Lung (tissue), 13 donors: Measurements from ENCODE around the gene MANSC1. TPM values are rescaled to one million over a fixed set of nuclear protein-coding genes. Genes with fewer than 3 reads are reported as not detected.

Experiments
- ATAC-seq: fragments of 200-7000 bp; cut with Tn5 transposase; one replicate; pipeline ENCODE4 v1.9.1; 2020; ENCODE audit warnings: moderate number of reproducible peaks; ENCODE audit not compliant: insufficient read depth, low FRiP score
- DNase-seq, 3 donors: peaks; one replicate each; pipeline ENCODE4 v3.0.0-alpha.2; 2013 to 2017
- H3K27ac ChIP-seq, 2 donors: one replicate each; pipeline ENCODE4 v1.5.1; 2013; ENCODE audit warnings: mild to moderate bottlenecking in 2 of 2, moderate library complexity in 2 of 2, control low read depth in 1 of 2, inconsistent platforms in 1 of 2, low read depth in 1 of 2, low read length in 1 of 2
- H3K27me3 ChIP-seq, 3 donors: one replicate each; pipeline ENCODE4 v1.5.1; 2013; ENCODE audit warnings: low read length in 2 of 3; ENCODE audit not compliant: control insufficient read depth in 3 of 3, insufficient read depth in 3 of 3
- H3K36me3 ChIP-seq, 4 donors: one replicate each; pipeline ENCODE4 v1.5.1; 2013; ENCODE audit warnings: low read length in 4 of 4, mild to moderate bottlenecking in 1 of 4, moderate library complexity in 1 of 4; ENCODE audit not compliant: control insufficient read depth in 4 of 4, insufficient read depth in 4 of 4
- H3K4me1 ChIP-seq, 5 donors: one replicate each; pipeline ENCODE4 v1.5.1; 2013; ENCODE audit warnings: low read length in 5 of 5, mild to moderate bottlenecking in 2 of 5, moderate library complexity in 1 of 5; ENCODE audit not compliant: control insufficient read depth in 5 of 5, insufficient read depth in 5 of 5
- H3K4me3 ChIP-seq: one replicate; pipeline ENCODE4 v1.5.1; 2013; ENCODE audit warnings: mild to moderate bottlenecking, control low read depth, moderate library complexity
- H3K9ac ChIP-seq, 2 donors: one replicate each; pipeline ENCODE4 v1.5.1; 2013; ENCODE audit warnings: low read length in 2 of 2, control low read depth in 1 of 2; ENCODE audit not compliant: insufficient read depth in 1 of 2
- H3K9me3 ChIP-seq, 4 donors: one replicate each; pipeline ENCODE4 v1.5.1; 2013; ENCODE audit warnings: low read length in 3 of 4, mild to moderate bottlenecking in 1 of 4, moderate library complexity in 1 of 4; ENCODE audit not compliant: control insufficient read depth in 4 of 4, insufficient read depth in 3 of 4
- WGBS, 2 donors: extraction: QIAGEN DNeasy Blood & Tissue Kit; methylation state at CpG; one replicate each; pipeline ENCODE4 v1.1.7; 2013; 5-methylcytosine and 5-hydroxymethylcytosine counted together
- polyA plus RNA-seq, 2 donors: library from polyadenylated mRNA; stranded (reverse); fragments of 200-250 nt; gene quantifications; one replicate each; pipeline ENCODE4 v1.2.1, GENCODE V29; 2013
- small RNA-seq: library from RNA; depleted of rRNA; stranded (forward); fragments of <200 nt; gene quantifications from one replicate; pipeline ENCODE3, GENCODE V24; 2014; ENCODE audit warnings: low replicate concordance
- total RNA-seq, 2 donors: library from RNA; depleted of rRNA in 1 of 2; stranded (reverse); fragments of >200 nt in 1 of 2; gene quantifications; one replicate each; pipeline ENCODE4 v1.2.1, GENCODE V29; 2014 to 2021
- TF ChIP-seq, protein P1 (sequence below): IDR thresholded peaks from 2 replicates; pipeline ENCODE4 v1.5.1; 2012; ENCODE audit warnings: mild to moderate bottlenecking; ENCODE audit errors: control extremely low read depth, extremely low read depth
- donor health status: control.
- donor health status: control.
- donor health status: Bipolar disorder and iron deficiency.
- donor health status: healthy.
- donor health status: DM: yes; HTN: yes; CAD: no.

MANSC1 gene
- total and polyA plus RNA-seq, 4 donors: 8.0 to 26.7 (median 15.3) TPM

DNA sequence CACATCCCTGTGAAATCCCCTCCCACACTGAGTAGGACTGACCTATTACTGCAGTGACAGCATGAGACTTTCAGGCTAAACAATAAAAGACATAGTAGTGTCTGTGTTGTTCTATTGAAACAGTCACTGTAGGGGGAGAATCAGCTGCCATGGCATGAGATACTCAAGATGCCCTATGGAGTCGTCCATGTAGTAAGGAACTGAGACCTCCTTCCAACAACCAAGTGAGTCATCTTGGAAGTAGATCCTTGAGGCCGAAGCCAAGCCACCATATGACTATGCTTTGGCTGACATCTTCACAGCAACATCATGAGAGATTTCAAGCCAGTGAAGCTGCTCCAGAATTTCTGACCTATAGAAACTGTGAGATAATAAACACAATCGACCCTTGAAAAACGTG, 71.1 kb downstream of the MANSC1 start:
- TF ChIP-seq, protein P1, sequence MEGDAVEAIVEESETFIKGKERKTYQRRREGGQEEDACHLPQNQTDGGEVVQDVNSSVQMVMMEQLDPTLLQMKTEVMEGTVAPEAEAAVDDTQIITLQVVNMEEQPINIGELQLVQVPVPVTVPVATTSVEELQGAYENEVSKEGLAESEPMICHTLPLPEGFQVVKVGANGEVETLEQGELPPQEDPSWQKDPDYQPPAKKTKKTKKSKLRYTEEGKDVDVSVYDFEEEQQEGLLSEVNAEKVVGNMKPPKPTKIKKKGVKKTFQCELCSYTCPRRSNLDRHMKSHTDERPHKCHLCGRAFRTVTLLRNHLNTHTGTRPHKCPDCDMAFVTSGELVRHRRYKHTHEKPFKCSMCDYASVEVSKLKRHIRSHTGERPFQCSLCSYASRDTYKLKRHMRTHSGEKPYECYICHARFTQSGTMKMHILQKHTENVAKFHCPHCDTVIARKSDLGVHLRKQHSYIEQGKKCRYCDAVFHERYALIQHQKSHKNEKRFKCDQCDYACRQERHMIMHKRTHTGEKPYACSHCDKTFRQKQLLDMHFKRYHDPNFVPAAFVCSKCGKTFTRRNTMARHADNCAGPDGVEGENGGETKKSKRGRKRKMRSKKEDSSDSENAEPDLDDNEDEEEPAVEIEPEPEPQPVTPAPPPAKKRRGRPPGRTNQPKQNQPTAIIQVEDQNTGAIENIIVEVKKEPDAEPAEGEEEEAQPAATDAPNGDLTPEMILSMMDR: no peak
- peaks cover 0 to 5% (median 0%) of the 10 kb centered on the region in 5 donors for H3K4me1 ChIP-seq
- no peak overlapping the region for H3K9ac ChIP-seq
- no peak for ATAC-seq
- WGBS, 2 donors: 80 to 93% methylated on average over 4 of the region's 4 CpGs
- no peaks in the 10 kb centered on the region for H3K36me3 ChIP-seq
- peaks cover 0 to 4% (median 2%) of the 10 kb centered on the region in 4 donors for H3K9me3 ChIP-seq
- no peak overlapping the region for H3K4me3 ChIP-seq
- DNase-seq: no peak
- no peaks in the 10 kb centered on the region for H3K27me3 ChIP-seq
- H3K27ac ChIP-seq: no peak overlapping the region

Small RNA genes lying within 50 kb of the gene (small RNA-seq; reads per million reads assigned to genes)
- not detected for gene RNU6-318P

Other genes with a start within 250 kb of the MANSC1 start
- 100 to 1,000 TPM in 1 of 2 donors, 10 to 100 TPM in 1; 39.5 to 125 TPM for gene LRP6, start 83.2 kb downstream of the MANSC1 start, total RNA-seq
- gene LRP6, start 83.2 kb downstream of the MANSC1 start, polyA plus RNA-seq: 10 to 100 TPM in 1 of 2 donors, 1 to 10 TPM in 1; 9.4 to 14.2 TPM
- gene BORCS5, start 6.8 kb upstream of the MANSC1 start, total RNA-seq: 10 to 100 TPM; 12.6 to 26.8 TPM
- gene BORCS5, start 6.8 kb upstream of the MANSC1 start, polyA plus RNA-seq: 1 to 10 TPM; 4.7 to 8.1 TPM
- gene DUSP16, start 212.6 kb upstream of the MANSC1 start, total RNA-seq: 10 to 100 TPM; 27.6 to 40.0 TPM
- 10 to 100 TPM; 11.1 to 24.1 TPM for gene DUSP16, start 212.6 kb upstream of the MANSC1 start, polyA plus RNA-seq